Measurements from ENCODE around the gene USP2.
"Not testable (repeated sequence)": the region's sequence is repeated elsewhere in the genome, so short reads cannot be mapped to it uniquely, and the experiment has no call there.

DNA sequence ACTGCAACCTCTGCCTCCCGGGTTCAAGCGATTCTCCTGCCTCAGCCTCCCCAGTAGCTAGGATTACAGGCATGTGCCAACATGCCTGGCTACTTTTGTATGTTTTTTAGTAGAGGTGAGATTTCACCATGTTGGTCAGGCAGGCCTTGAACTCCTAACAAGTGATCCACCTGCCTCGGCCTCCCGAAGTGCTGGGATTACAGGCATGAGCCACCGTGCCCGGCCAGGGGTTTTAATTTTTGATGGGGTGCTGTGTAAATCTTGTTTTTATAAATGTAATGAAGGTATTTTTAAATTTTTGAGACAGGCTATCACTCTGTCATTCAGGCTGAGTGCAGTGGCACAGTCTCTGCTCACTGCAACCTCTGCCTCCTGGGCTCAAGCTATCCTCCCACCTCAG lies 24.0 kb upstream of the USP2 start:
- TF ChIP-seq ZFP3 (CRISPR knock-in tag; IDR thresholded peaks at IDR 0.05); ARNTL (CRISPR knock-in tag; IDR thresholded peaks at IDR 0.05; ENCODE audit: borderline replicate concordance, low read depth); CSDC2 (CRISPR knock-in tag; IDR thresholded peaks at IDR 0.05); ISL1 (CRISPR knock-in tag; IDR thresholded peaks at IDR 0.05): not testable (repeated sequence)
- TF ChIP-seq, protein P1, sequence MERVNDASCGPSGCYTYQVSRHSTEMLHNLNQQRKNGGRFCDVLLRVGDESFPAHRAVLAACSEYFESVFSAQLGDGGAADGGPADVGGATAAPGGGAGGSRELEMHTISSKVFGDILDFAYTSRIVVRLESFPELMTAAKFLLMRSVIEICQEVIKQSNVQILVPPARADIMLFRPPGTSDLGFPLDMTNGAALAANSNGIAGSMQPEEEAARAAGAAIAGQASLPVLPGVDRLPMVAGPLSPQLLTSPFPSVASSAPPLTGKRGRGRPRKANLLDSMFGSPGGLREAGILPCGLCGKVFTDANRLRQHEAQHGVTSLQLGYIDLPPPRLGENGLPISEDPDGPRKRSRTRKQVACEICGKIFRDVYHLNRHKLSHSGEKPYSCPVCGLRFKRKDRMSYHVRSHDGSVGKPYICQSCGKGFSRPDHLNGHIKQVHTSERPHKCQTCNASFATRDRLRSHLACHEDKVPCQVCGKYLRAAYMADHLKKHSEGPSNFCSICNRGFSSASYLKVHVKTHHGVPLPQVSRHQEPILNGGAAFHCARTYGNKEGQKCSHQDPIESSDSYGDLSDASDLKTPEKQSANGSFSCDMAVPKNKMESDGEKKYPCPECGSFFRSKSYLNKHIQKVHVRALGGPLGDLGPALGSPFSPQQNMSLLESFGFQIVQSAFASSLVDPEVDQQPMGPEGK (CRISPR knock-in tag; IDR thresholded peaks at IDR 0.05; ENCODE audit: borderline replicate concordance), result not testable (repeated sequence)
- TF ChIP-seq, protein P2, sequence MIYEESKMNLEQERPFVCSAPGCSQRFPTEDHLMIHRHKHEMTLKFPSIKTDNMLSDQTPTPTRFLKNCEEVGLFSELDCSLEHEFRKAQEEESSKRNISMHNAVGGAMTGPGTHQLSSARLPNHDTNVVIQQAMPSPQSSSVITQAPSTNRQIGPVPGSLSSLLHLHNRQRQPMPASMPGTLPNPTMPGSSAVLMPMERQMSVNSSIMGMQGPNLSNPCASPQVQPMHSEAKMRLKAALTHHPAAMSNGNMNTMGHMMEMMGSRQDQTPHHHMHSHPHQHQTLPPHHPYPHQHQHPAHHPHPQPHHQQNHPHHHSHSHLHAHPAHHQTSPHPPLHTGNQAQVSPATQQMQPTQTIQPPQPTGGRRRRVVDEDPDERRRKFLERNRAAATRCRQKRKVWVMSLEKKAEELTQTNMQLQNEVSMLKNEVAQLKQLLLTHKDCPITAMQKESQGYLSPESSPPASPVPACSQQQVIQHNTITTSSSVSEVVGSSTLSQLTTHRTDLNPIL (CRISPR knock-in tag; IDR thresholded peaks at IDR 0.05; ENCODE audit: low read depth), result not testable (repeated sequence)

Data from SK-N-SH treated with all-trans-retinoic acid at 6 μM for 48 hours (cell line).